ENCODE data around the gene FRMD4B.

FRMD4B gene

GRCh38 chr3:69385723-69386555 lies at the start of gene FRMD4B:
FRMD4B (minus strand) TSS chr3:69386088; CDS start chr3:69385989, 99 bp downstream.
- DNase-seq: no peak

- DNase-seq: no peak
Measured at GRCh38 chr3:69433969-69434325, 48.1 kb upstream of the FRMD4B start.

GRCh38 chr3:69433121-69433968 lies 47.5 kb upstream of the FRMD4B start:
- no peak for DNase-seq

- DNase-seq: no peak
Measured at GRCh38 chr3:69428657-69429255, 42.9 kb upstream of the FRMD4B start.

- no peak for DNase-seq
Measured at GRCh38 chr3:69426967-69427304, 41.0 kb upstream of the FRMD4B start.

- no peak for DNase-seq
Measured at GRCh38 chr3:69426291-69426966, 40.5 kb upstream of the FRMD4B start.

GRCh38 chr3:69425249-69425648 lies 39.4 kb upstream of the FRMD4B start:
- no peak for DNase-seq

- DNase-seq: no peak
Measured at GRCh38 chr3:69423463-69424155, 37.7 kb upstream of the FRMD4B start.

GRCh38 chr3:69422751-69423150 lies 36.9 kb upstream of the FRMD4B start:
- no peak for DNase-seq

GRCh38 chr3:69420781-69421520 lies 35.1 kb upstream of the FRMD4B start:
- DNase-seq: no peak

- no peak for DNase-seq
Measured at GRCh38 chr3:69419276-69419675, 33.4 kb upstream of the FRMD4B start.

- DNase-seq: no peak
Measured at GRCh38 chr3:69417541-69418078, 31.7 kb upstream of the FRMD4B start.

- DNase-seq: no peak
Measured at GRCh38 chr3:69413551-69414207, 27.8 kb upstream of the FRMD4B start.

- DNase-seq: no peak
Measured at GRCh38 chr3:69411346-69411745, 25.5 kb upstream of the FRMD4B start.

GRCh38 chr3:69410301-69410700 lies 24.4 kb upstream of the FRMD4B start:
- peak; percentile 10 for DNase-seq

GRCh38 chr3:69409831-69410230 lies 23.9 kb upstream of the FRMD4B start:
- DNase-seq: no peak

- DNase-seq: no peak
Measured at GRCh38 chr3:69409011-69409410, 23.1 kb upstream of the FRMD4B start.

- no peak for DNase-seq
Measured at GRCh38 chr3:69408542-69408941, 22.7 kb upstream of the FRMD4B start.

- no peak for DNase-seq
Measured at GRCh38 chr3:69407908-69408307, 22.0 kb upstream of the FRMD4B start.

- no peak for DNase-seq
Measured at GRCh38 chr3:69406163-69406562, 20.3 kb upstream of the FRMD4B start.

- no peak for DNase-seq
Measured at GRCh38 chr3:69405067-69405466, 19.2 kb upstream of the FRMD4B start.
